ENCODE results near the gene LRRTM2.

DNA sequence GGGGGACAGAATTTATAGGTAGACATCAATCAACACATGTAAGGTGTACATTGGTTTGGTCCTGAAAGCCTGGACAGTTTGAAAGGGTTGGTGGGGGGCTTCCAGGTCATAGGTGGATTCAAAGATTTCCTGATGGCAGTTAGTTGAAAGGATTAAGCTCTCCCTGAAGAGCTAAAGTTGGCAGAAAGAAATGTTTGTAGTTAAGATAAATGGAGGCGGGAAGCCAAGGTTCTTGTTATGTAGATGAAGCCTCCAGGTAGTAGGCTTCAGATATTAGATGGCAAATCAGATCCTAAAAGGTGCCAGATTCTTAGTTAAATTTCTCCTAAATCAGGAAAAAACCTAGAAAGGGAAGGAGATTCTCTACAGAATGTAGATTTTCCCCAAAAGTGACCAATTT lies 9.0 kb upstream of the LRRTM2 start:
- TF ChIP-seq, protein P1, sequence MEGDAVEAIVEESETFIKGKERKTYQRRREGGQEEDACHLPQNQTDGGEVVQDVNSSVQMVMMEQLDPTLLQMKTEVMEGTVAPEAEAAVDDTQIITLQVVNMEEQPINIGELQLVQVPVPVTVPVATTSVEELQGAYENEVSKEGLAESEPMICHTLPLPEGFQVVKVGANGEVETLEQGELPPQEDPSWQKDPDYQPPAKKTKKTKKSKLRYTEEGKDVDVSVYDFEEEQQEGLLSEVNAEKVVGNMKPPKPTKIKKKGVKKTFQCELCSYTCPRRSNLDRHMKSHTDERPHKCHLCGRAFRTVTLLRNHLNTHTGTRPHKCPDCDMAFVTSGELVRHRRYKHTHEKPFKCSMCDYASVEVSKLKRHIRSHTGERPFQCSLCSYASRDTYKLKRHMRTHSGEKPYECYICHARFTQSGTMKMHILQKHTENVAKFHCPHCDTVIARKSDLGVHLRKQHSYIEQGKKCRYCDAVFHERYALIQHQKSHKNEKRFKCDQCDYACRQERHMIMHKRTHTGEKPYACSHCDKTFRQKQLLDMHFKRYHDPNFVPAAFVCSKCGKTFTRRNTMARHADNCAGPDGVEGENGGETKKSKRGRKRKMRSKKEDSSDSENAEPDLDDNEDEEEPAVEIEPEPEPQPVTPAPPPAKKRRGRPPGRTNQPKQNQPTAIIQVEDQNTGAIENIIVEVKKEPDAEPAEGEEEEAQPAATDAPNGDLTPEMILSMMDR (IDR thresholded peaks at IDR 0.05): no peak
- TF ChIP-seq POLR2A (IDR thresholded peaks at IDR 0.05; ENCODE audit: low read depth): no peak

All from esophagus muscularis mucosa (tissue), 3 donors.